PFSK-1 (cell line): ENCODE measurements around the gene C11orf98.

Experiments
- POLR2AphosphoS5 ChIP-seq: IDR thresholded peaks from 2 replicates; pipeline ENCODE4 v1.6.1; 2012; ENCODE audit warnings: low read depth, mild to moderate bottlenecking, control low read depth, low read length, moderate library complexity
- REST ChIP-seq, 2 experiments: IDR thresholded peaks; 2 replicates each; pipeline versions ENCODE4 v1.6.1 to v1.8.0; 2011 to 2012; ENCODE audit warnings: low read depth in 2 of 2, low read length in 2 of 2, control low read depth in 1 of 2, inconsistent platforms in 1 of 2, mild to moderate bottlenecking in 1 of 2, moderate library complexity in 1 of 2; ENCODE audit not compliant: insufficient read depth in 1 of 2
- SIN3A ChIP-seq: IDR thresholded peaks from 2 replicates; pipeline ENCODE4 v1.6.1; 2012; ENCODE audit warnings: mild to moderate bottlenecking, low read length, moderate library complexity, borderline replicate concordance; ENCODE audit not compliant: insufficient read depth
- TAF1 ChIP-seq: IDR thresholded peaks from 2 replicates; pipeline ENCODE4 v1.6.1; 2012; ENCODE audit warnings: low read length, control low read depth, borderline replicate concordance; ENCODE audit not compliant: insufficient read depth

DNA sequence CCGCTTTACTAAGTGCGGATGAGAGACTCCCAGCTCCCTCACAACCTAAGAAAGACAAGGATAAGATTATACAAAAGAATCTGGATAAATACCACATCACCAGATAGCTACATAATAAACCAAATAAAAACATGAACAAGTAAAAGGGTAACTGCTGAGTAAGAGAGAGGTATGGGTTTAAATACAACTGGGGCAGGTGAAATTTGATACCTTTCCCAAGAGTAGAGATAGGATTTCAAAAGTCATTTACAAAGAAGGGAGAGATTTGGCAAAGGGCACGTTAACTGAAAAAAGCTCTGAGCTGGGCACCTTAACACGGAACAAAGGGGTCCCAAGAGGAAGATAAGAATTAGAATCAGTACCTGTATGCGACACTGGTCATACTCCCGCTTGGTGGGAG lies 12.1 kb upstream of the C11orf98 start:
- TF ChIP-seq TAF1 (no peak), REST (IDR thresholded peaks at IDR 0.05; ENCODE audit: insufficient read depth in 1 of 2, low read depth in 2 of 2, low read length in 2 of 2) (no peak), POLR2AphosphoS5 (no peak), SIN3A (no peak)
